Neural cell (in vitro differentiated cells): ENCODE data around the gene PHACTR3. TPM values are rescaled to one million over a fixed set of nuclear protein-coding genes. Genes with fewer than 3 reads are reported as not detected.

Experiments used
- H2AFZ ChIP-seq: fragments of 200-600, 300-800 bp; sonication (generic), shearing (Covaris generic); 2 replicates; pipeline ENCODE4 v1.6.0; 2014; ENCODE audit warnings: low read depth, mild to moderate bottlenecking, antibody characterized with exemption, low read length, moderate library complexity
- H3F3A ChIP-seq: fragments of 200-600 bp; shearing (Covaris generic); 2 replicates; pipeline ENCODE4 v1.6.1; 2016; ENCODE audit warnings: mild to moderate bottlenecking, moderate library complexity, mixed read lengths, antibody characterized with exemption, low read length; ENCODE audit not compliant: insufficient read depth, poor library complexity, severe bottlenecking
- H3K27ac ChIP-seq: fragments of 200-600, 300-800 bp; sonication (generic), shearing (Covaris generic); 2 replicates; pipeline ENCODE4 v1.5.1; 2014; ENCODE audit warnings: mild to moderate bottlenecking, low read length, moderate library complexity
- H3K27me3 ChIP-seq: fragments of 300-800, 200-600 bp; sonication (generic), shearing (Covaris generic); 2 replicates; pipeline ENCODE4 v1.6.0; 2014; ENCODE audit warnings: mild to moderate bottlenecking, low read depth, low read length, moderate library complexity; ENCODE audit not compliant: insufficient read depth
- H3K36me3 ChIP-seq: fragments of 300-800, 200-600 bp; sonication (generic), shearing (Covaris generic); 2 replicates; pipeline ENCODE4 v1.5.1; 2014; ENCODE audit warnings: mild to moderate bottlenecking, antibody characterized with exemption, low read length, moderate library complexity; ENCODE audit not compliant: insufficient read depth
- H3K4me2 ChIP-seq: fragments of 300-800, 200-600 bp; sonication (generic), shearing (Covaris generic); 2 replicates; pipeline ENCODE4 v1.6.0; 2014; ENCODE audit warnings: mild to moderate bottlenecking, low read length
- H3K4me3 ChIP-seq: fragments of 300-800, 200-600 bp; sonication (generic), shearing (Covaris generic); 2 replicates; pipeline ENCODE4 v1.5.1; 2014; ENCODE audit warnings: mild to moderate bottlenecking, low read length, moderate library complexity
- H3K79me2 ChIP-seq: fragments of 200-600 bp; shearing (Covaris generic); replicated peaks from 2 replicates; pipeline ENCODE4 v1.6.0; 2014; ENCODE audit warnings: mild to moderate bottlenecking, low read length, moderate library complexity; ENCODE audit not compliant: insufficient read depth
- H3K9ac ChIP-seq: fragments of 300-800, 200-600 bp; sonication (generic), shearing (Covaris generic); 2 replicates; pipeline ENCODE4 v1.6.1; 2016; ENCODE audit warnings: mild to moderate bottlenecking, low read length, mixed read lengths
- H3K9me2 ChIP-seq: fragments of 200-600 bp; shearing (Covaris generic); 2 replicates; pipeline ENCODE4 v1.6.1; 2016; ENCODE audit warnings: mild to moderate bottlenecking, low read length, mixed read lengths; ENCODE audit not compliant: insufficient read depth
- H3K9me3 ChIP-seq: fragments of 200-600, 300-800 bp; sonication (generic), shearing (Covaris generic); 2 replicates; pipeline ENCODE4 v1.6.1; 2016; ENCODE audit warnings: mild to moderate bottlenecking, mixed run types, low read length, moderate library complexity, mixed read lengths
- H4K20me1 ChIP-seq: fragments of 200-600 bp; shearing (Covaris generic); 2 replicates; pipeline ENCODE4 v1.6.1; 2016; ENCODE audit warnings: mild to moderate bottlenecking, mixed run types; ENCODE audit not compliant: insufficient read depth
- EP300 ChIP-seq: fragments of 450-650 bp; conservative IDR thresholded peaks from 2 replicates; pipeline ENCODE4 v1.6.1; 2014; ENCODE audit warnings: antibody characterized with exemption, mild to moderate bottlenecking, moderate library complexity; ENCODE audit not compliant: poor library complexity, severe bottlenecking
- EZH2 ChIP-seq: fragments of 200-600, 300-800 bp; shearing (Covaris generic), sonication (generic); IDR thresholded peaks from 2 replicates; pipeline ENCODE4 v1.6.1; 2014; ENCODE audit warnings: antibody characterized with exemption, low read length, borderline replicate concordance, mild to moderate bottlenecking; ENCODE audit not compliant: insufficient read depth, poor library complexity, severe bottlenecking
- MXI1 ChIP-seq: fragments of 450-650 bp; conservative IDR thresholded peaks from 2 replicates; pipeline ENCODE4 v1.6.1; 2014; ENCODE audit warnings: antibody characterized with exemption, mild to moderate bottlenecking; ENCODE audit not compliant: poor library complexity, severe bottlenecking
- POLR2AphosphoS5 ChIP-seq: IDR thresholded peaks from 2 replicates; pipeline ENCODE4 v1.6.1; 2012
- RAD21 ChIP-seq: fragments of 450-650 bp; conservative IDR thresholded peaks from 2 replicates; pipeline ENCODE4 v1.6.1; 2014; ENCODE audit warnings: antibody characterized with exemption, mild to moderate bottlenecking, moderate library complexity
- REST ChIP-seq: IDR thresholded peaks from 2 replicates; pipeline ENCODE4 v1.6.1; 2012; ENCODE audit warnings: borderline replicate concordance
- SMC3 ChIP-seq: fragments of 450-650 bp; conservative IDR thresholded peaks from 2 replicates; pipeline ENCODE4 v1.6.1; 2014; ENCODE audit warnings: antibody characterized with exemption, mild to moderate bottlenecking, moderate library complexity; ENCODE audit not compliant: poor library complexity
- TAF1 ChIP-seq: IDR thresholded peaks from 2 replicates; pipeline ENCODE4 v1.6.1; 2012; ENCODE audit warnings: low read depth
- polyA plus RNA-seq: library from polyadenylated mRNA; depleted of rRNA; stranded (reverse); fragments of >200 nt; gene quantifications from 2 replicates; pipeline ENCODE4 v1.2.3, GENCODE V29; 2014
- TF ChIP-seq, protein P1 (sequence below): fragments of 450-650 bp; IDR thresholded peaks from 2 replicates; pipeline ENCODE4 v1.5.1; 2014; ENCODE audit warnings: antibody characterized with exemption, mild to moderate bottlenecking, moderate library complexity; ENCODE audit not compliant: poor library complexity, severe bottlenecking

The PHACTR3 gene
- polyA plus RNA-seq, 1 donor from 2014 or later, result 1.3 TPM

DNA sequence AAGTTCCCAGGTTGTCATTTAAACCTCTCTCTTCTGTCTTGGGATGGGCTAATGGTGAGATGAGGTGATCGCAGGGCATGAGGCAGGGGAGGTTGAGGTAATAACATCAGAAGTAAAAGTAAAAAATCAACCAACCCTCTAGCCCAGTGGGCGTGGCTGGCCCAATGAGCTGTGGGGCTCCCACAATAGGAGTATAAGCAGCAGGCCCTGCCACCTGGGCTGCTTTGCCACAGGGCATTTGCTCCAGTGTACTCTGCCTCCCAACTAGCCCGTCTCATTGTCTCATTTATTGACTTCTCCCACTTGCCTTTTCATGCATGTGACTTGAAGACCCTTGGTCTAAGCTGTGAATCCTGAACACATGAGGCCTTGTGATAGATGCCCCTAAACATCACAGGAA, 62.8 kb downstream of the PHACTR3 start:
- TF ChIP-seq EP300, result no peak
- TF ChIP-seq TAF1, result no peak
- TF ChIP-seq, protein P1, sequence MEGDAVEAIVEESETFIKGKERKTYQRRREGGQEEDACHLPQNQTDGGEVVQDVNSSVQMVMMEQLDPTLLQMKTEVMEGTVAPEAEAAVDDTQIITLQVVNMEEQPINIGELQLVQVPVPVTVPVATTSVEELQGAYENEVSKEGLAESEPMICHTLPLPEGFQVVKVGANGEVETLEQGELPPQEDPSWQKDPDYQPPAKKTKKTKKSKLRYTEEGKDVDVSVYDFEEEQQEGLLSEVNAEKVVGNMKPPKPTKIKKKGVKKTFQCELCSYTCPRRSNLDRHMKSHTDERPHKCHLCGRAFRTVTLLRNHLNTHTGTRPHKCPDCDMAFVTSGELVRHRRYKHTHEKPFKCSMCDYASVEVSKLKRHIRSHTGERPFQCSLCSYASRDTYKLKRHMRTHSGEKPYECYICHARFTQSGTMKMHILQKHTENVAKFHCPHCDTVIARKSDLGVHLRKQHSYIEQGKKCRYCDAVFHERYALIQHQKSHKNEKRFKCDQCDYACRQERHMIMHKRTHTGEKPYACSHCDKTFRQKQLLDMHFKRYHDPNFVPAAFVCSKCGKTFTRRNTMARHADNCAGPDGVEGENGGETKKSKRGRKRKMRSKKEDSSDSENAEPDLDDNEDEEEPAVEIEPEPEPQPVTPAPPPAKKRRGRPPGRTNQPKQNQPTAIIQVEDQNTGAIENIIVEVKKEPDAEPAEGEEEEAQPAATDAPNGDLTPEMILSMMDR, result no peak
- TF ChIP-seq REST, result no peak
- no peak for TF ChIP-seq MXI1
- TF ChIP-seq POLR2AphosphoS5, result no peak
- no peak for TF ChIP-seq EZH2
- no peak for TF ChIP-seq SMC3
- TF ChIP-seq RAD21, result no peak
- no peaks in the 10 kb centered on the region for H3K9me3 ChIP-seq
- no peak overlapping the region for H3K4me2 ChIP-seq
- H3K36me3 ChIP-seq, result no peaks in the 10 kb centered on the region
- no peaks in the 10 kb centered on the region for H3F3A ChIP-seq
- no peaks in the 10 kb centered on the region for H3K79me2 ChIP-seq
- H3K27me3 ChIP-seq, result no peaks in the 10 kb centered on the region
- no peaks in the 10 kb centered on the region for H3K9me2 ChIP-seq
- H2AFZ ChIP-seq, result no peak overlapping the region
- no peak overlapping the region for H3K9ac ChIP-seq
- no peak overlapping the region for H3K4me3 ChIP-seq
- H4K20me1 ChIP-seq, result no peaks in the 10 kb centered on the region
- H3K27ac ChIP-seq, result no peak overlapping the region

DNA sequence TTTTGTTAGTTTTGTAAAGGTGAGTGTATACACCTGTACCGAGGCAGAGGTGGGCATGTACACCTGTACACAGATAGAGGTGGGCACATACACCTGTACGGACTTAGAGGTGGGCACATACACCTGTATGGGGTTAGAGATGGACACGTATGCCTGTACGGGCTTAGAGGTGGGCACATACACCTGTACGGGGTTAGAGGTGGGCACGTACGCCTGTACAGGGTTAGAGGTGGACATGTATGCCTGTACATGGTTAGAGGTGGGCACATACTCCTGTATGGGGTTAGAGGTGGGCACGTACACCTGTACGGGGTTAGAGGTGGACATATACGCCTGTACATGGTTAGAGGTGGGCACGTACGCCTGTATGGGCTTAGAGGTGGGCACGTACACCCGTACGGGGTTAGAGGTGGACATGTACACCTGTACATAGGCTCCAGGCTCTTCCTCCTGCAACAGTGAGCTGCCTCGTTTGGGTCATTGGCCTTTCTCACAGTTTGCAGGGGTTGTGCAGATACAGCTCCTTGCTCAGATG, 63.7 kb downstream of the PHACTR3 start:
- no peak for TF ChIP-seq POLR2AphosphoS5
- no peak for TF ChIP-seq SMC3
- no peak for TF ChIP-seq TAF1
- no peak for TF ChIP-seq EP300
- TF ChIP-seq MXI1, result no peak
- no peak for TF ChIP-seq EZH2
- TF ChIP-seq, protein P1, result no peak
- TF ChIP-seq RAD21, result no peak
- TF ChIP-seq REST, result no peak

More for the DNA sequence above, 63.7 kb downstream of the PHACTR3 start:
- Histone ChIP-seq H3K4me2 (no peak overlapping the region), H3K4me3 (no peak overlapping the region), H3K36me3 (no peaks in the 10 kb centered on the region), H2AFZ (no peak overlapping the region), H3K79me2 (no peaks in the 10 kb centered on the region), H3K9ac (no peak overlapping the region), H4K20me1 (no peaks in the 10 kb centered on the region), H3K9me2 (no peaks in the 10 kb centered on the region), H3K9me3 (peaks cover 4% of the 10 kb centered on the region), H3K27me3 (no peaks in the 10 kb centered on the region), H3F3A (no peaks in the 10 kb centered on the region), H3K27ac (no peak overlapping the region)
